Left renal pelvis (tissue), 4 donors: ENCODE results near the gene GPANK1. TPM values are rescaled to one million over a fixed set of nuclear protein-coding genes. Genes with fewer than 3 reads are reported as not detected.

Experiments
- DNase-seq, 4 donors: peaks; one replicate each; pipeline ENCODE4 v3.0.0-alpha.2; 2013; ENCODE audit warnings: low read depth in 4 of 4, low spot score in 3 of 4
- polyA plus RNA-seq, 4 donors: library from polyadenylated mRNA; unstranded; fragments of 120-200 nt; gene quantifications; one replicate each; pipeline ENCODE4 v1.2.1, GENCODE V29; 2013; ENCODE audit not compliant: insufficient read length in 4 of 4

GPANK1 gene
- polyA plus RNA-seq, 4 donors, result 16.8 to 28.9 (median 24.9) TPM

DNA sequence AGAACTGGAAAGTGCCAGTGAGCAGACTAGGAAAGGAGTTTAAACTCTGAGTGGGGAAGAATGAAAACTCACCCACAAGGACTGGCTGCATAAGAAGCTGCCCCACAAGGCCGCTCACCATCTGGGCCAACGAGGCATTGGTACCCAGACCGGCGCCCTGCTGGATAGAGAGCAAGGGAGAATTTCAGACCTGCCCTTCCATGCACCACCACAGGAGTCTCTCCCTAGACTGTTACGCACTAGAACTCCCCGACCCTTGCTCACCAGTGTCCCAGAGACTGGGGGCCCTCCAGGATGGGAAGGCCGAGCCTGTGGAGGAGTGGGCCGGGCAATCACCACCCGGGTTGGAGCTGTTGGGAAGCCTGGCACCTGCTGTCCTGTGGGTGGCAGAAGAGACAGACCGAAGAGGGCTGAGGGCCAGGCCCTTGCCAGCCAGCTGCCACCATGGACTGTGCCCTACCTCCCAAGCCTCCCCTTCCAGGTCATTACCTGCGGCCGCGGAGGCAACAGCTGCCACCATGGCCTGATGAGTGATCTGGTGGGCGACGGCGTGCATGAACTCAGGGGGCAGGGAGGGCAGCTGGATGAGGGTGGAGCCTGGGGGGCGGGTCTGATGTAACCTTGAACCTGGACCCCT lies 20.9 kb downstream of the GPANK1 start:
- no peak for DNase-seq

DNA sequence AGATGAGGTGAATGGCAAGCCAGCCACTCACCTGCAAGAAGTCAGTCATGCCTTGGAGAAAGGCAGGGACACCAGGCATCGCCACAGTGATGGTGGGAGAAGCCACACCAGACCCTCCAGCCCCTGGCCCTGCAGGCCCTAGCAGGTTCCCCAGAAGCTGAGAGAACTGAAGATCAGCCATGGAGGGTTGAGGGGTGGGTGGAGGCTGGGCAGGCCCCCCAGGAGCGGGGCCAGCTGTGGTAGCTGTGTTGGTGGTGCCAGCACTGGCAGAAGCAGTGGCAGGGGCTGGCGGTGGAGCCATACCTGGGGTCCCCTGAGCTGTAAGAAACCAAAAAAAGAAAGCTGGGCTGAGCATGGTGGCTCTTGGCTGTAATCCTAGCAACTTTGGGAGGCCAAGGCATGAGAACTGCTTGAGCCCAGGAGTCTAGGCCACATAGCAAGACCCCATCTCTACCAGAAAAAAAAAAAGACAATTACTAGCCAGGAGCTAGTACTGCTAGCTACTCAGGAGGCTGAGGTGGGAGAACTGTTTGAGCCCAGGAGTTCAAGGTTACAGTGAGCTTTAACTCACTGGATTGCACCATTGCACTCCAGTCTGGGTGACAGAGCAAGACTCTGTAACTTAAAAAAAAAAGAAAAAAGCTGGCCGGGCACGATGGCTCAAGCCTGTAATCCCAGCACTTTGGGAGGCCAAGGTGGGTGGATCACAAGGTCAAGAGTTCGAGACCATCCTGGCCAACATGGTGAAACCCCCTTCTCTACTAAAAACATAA lies 21.8 kb downstream of the GPANK1 start:
- DNase-seq, result no peak

DNA sequence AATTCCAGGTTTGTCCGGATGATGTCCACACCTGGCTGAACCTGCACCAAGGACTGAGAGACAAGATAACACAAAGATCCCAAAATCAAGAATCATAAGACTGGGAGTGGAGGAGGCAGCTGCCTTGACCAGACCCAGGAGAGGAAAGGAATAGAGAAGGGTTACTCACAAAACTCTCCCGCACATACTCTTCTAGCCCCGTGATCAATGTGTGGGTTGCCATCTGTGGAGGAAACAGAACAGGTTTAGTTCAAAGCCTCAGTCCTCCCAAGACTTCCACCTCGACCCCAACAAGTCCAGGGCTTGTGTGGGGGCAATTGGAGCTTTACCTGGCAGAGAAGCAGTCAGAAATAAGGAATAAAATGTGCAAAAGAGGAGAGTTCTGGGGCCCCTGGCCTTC lies 23.4 kb downstream of the GPANK1 start:
- no peak for DNase-seq

DNA sequence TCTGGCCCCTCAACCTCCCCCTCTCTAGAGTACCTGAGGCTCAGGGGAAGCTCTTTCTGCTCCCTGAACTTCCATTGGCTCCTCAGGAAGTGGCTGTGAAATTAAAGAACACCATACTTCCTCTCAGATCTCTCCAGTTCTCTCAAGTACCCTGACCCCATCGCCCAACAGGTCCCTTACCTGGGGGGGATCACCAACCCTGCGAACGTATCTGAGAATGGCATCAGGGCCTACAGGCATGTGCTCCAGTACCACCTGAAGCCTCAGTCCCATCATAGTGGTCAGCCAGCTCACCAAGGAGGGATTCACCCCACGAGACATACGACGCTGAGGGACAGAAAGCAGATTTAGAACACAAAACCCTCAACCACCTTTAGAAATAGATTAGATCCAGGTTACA lies 24.2 kb downstream of the GPANK1 start:
- no peak for DNase-seq

DNA sequence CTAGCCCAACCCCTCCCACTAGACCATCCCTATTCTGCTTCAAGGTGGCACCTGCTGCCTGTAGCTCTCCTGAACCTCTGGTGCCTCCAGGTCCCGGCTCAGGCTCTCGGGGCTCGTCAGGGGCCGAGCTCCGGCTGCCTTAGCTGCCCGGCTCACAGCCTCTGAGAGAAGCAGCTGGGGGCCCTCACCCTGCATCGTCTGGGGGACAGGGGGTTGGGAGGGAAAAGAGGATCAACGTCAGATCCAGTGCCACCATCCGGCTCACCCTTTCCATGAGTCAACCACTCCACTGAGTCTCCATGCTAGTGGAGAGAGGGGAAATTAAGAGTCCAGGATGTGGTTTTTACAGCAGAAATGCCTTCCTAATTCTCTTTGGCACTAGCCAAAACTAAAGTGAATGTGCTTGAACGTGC lies 25.3 kb downstream of the GPANK1 start:
- DNase-seq, result no peak

DNA sequence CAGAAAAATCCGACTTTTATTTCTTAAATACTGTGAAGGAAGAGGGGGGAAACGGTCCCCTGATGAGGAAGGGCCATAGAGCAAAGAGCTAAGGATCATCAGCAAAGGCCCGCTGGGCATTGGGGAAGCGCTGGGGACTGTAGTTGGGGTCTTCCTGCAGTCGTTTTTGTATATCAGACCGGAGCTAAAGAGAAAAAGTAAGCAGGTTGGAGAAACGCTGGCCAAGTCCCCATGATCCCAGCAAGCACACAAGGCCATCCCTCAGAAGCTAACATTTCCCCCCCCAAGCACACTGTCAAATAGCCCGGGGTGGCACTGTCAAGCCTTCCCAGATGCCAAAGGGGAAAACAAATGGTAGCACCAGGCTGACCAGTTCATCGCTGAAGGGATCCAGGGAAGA lies 25.8 kb downstream of the GPANK1 start:
- DNase-seq, result no peak

DNA sequence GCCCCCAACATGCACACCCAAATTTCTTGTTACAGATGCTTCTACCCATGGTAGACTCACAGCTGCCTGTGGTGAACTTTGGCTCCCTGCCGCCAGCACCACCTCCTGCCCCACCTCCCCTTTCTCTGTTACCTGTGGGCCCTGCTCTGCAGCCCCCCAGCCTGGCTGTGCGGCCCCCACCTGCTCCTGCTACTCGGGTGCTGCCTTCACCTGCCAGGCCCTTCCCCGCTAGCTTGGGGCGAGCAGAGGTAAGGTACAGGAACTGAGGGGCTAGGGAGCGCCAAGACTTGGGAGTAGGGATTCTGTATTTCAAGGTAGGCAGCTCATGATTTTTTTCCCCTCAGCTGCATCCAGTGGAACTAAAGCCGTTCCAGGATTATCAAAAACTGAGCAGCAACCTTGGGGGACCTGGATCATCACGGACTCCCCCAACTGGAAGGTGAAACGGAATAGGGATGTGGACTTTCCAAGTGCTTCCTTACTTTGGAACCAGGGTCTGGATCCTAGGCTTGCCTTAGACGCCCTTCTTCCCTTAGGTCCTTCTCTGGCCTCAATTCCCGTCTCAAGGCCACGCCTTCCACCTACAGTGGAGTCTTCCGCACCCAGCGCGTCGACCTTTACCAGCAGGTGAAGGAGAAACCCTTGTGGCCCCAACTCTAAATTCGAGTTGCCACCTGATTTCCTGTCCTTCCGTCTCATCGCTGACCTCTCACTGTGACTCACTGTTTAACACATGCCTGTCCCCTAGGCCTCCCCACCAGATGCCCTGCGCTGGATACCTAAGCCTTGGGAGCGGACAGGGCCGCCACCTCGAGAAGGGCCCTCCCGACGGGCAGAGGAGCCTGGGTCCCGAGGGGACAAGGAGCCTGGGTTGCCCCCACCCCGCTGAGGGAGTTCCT lies 27.9 kb downstream of the GPANK1 start:
- DNase-seq, result no peak

DNA sequence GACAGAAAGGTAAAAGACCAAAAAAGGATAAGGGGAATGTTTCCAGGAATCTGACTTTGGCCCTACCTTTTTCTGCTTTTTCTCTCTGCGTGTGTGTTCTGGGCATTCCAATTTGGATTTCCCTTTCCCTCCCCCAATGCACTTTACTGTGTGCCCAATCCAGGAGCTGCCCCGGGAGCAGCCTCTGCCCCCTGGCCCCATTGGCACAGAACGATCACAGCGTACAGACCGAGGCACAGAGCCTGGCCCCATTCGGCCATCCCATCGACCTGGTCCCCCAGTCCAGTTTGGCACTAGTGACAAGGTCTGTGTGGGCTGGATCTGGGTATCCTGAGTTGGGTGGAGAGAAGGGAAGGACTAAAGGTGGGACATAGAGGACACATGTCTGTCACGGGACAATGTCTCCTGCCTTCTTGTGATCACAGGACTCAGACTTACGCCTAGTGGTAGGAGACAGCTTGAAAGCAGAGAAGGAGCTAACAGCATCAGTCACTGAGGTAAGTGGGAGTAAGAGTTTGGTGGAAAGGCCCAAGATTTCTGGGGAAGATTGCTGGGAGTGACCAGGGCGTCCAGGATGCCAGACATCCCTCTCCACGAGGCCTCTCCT lies 29.7 kb downstream of the GPANK1 start:
- DNase-seq, result no peak

DNA sequence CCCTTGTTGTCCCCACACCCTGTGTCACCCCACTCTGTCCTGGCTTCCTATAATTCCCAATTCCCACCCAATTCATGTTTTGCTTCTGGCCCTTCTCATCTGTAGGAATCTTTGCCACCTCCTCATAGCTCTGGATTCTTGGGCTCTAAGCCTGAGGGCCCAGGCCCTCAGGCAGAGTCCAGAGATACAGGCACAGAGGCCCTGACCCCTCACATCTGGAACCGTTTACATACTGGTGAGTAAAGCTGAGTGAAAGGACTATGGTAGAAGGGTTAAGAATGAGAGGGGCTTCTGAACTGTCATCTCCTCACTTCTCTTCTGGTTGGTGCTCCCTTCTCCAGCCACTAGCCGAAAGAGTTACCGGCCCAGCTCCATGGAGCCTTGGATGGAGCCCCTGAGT lies 30.7 kb downstream of the GPANK1 start:
- no peak for DNase-seq

DNA sequence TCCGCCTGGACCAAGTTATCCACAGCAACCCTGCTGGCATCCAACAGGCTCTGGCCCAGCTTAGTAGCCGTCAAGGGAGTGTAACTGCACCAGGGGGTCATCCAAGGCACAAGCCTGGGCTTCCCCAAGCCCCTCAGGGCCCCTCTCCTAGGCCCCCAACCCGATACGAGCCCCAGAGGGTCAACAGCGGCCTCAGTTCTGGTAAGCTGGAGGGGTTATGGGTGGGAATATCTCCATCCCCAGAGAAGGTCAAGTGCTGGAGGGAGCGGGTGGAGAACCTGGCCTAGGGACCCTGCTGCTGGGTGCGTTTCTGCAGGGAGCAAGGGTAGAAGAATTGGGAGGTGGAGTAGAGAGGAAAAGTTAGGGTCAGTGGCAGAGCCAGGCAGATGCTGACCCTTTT lies 31.4 kb downstream of the GPANK1 start:
- no peak for DNase-seq

DNA sequence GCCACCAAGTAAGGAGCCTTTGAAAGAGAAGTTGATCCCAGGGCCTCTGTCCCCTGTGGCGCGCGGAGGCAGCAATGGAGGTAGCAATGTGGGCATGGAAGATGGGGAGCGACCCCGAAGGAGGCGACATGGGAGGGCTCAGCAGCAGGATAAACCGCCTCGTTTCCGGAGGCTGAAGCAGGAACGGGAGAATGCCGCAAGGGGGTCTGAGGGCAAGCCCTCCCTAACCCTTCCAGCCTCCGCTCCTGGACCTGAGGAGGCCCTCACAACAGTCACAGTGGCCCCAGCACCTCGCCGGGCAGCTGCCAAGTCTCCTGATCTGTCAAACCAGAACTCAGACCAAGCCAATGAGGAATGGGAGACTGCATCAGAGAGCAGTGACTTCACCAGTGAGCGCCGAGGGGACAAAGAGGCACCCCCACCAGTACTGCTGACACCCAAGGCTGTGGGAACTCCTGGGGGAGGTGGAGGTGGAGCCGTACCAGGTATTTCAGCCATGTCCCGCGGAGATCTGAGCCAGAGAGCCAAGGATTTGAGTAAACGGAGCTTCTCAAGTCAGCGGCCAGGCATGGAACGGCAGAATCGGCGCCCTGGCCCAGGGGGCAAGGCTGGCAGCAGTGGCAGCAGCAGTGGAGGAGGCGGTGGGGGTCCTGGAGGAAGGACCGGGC lies 32.4 kb downstream of the GPANK1 start:
- no peak for DNase-seq

DNA sequence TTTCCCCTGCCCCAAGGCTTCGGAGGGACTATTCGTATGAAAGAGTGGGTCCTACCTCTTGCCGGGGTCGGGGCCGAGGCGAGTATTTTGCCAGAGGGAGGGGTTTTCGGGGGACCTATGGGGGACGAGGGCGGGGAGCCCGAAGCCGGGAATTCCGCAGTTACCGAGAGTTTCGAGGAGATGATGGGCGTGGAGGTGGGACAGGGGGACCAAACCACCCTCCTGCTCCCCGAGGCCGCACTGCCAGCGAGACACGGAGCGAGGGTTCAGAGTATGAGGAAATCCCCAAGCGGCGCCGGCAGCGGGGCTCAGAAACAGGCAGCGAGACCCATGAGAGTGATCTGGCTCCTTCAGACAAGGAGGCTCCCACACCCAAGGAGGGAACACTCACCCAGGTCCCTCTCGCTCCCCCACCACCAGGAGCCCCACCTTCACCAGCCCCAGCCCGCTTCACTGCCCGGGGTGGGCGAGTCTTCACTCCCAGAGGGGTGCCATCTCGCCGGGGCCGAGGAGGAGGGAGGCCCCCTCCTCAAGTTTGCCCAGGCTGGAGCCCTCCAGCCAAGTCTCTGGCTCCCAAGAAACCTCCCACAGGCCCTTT lies 33.0 kb downstream of the GPANK1 start:
- DNase-seq, result no peak

DNA sequence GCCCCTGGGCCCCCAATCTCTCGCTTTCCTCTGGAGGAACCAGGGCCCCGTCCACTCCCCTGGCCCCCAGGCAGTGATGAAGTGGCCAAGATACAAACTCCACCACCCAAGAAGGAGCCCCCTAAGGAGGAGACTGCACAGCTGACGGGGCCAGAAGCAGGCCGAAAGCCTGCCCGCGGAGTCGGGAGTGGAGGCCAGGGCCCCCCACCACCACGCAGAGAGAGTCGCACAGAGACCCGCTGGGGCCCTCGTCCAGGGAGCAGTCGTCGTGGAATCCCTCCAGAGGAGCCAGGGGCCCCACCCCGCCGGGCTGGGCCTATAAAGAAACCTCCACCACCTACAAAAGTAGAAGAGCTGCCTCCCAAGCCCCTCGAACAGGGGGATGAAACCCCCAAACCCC lies 33.6 kb downstream of the GPANK1 start:
- no peak for DNase-seq

DNA sequence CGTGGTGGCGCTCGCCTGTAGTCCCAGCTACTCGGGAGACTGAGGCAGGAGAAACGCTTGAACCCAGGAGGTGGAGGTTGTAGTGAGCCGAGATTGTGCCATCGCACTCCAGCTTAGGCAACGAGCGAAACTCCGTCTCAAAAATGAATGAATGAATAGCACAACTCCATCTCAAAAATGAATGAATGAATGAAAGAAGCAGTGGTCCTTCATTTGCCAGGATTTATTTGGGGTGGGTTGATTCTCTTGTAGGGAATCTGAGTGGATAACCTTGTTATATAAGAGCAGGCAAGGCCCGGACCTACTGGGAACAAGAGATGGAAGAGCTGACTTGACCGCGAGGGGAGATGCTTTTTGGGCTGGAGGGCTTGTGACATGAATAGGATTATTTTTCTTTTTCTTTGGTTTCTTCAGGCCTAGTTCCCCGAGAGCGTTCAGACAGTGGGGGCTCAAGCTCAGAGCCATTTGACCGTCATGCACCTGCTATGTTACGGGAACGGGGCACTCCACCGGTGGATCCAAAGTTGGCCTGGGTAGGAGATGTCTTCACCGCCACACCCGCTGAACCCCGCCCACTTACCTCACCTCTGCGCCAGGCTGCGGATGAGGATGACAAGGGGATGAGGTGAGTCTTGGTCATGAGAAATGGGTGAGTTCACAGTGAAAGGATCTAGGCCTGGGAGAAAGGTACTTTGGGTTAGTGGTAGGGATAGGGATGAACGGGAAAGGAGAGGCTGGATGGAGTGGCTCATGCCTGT lies 34.4 kb downstream of the GPANK1 start:
- DNase-seq, result no peak

DNA sequence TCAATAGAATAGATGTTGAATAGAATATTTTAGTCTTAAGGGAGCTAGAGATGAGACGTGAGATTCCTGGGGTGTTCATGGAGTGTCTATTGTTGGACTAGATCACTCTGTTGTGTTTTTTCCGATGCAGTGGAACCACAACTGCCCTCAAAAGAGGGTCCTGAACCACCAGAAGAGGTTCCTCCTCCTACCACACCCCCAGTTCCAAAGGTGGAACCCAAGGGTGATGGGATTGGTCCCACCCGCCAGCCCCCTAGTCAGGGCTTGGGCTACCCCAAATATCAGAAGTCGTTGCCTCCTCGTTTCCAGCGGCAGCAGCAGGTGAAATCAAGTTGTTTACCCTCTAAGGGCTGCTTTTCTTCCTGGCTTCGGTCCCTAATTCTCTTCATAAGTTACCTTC lies 35.8 kb downstream of the GPANK1 start:
- no peak for DNase-seq

DNA sequence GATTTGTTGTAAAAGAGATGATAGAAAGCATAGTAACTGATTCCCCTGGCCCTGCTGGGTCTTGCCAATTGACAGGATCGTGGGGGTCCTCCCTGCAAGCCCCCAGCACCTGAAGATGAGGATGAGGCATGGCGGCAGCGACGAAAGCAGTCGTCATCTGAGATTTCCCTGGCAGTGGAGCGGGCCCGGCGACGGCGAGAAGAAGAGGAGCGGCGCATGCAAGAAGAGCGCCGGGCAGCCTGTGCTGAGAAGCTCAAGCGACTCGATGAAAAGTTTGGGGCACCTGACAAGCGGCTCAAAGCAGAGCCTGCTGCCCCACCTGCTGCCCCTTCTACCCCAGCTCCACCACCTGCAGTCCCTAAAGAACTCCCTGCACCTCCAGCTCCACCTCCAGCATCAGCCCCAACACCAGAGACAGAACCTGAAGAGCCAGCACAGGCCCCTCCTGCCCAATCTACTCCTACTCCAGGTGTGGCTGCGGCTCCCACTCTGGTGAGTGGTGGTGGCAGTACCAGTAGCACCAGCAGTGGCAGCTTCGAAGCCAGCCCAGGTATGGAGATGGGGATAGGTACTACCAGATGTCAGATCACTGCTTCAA lies 37.0 kb downstream of the GPANK1 start:
- no peak for DNase-seq

DNA sequence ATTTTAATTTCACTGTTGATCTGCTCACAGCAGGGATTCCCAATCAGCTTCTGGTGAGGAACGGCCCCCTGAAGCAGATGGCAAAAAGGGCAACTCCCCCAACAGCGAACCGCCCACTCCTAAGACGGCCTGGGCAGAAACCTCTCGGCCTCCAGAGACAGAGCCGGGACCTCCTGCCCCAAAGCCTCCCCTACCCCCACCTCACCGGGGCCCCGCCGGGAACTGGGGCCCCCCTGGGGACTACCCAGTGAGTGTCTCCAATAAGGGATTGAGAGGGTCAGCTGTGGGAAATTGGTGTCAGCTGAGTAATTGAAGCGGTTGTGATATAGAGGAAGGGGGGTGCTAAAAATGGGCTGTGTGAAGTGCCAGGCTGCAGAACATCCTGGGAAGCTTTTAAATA lies 37.8 kb downstream of the GPANK1 start:
- DNase-seq, result no peak

DNA sequence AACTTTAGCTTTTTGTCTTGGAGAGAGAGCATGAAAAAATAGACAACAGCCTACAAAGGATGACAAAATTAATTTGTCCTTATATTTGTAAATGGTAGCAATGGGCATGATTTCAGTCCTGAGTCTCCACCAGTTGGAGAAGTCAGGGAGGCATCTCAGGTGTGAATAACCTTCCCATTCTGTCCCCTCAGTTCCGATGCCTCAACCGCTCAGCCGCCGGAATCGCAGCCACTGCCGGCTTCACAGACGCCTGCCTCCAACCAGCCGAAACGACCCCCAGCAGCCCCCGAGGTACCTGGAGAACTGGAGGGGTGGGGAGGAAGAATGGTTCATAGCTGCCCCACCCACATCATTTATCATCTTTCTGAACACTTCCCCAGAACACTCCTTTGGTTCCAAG lies 40.7 kb downstream of the GPANK1 start:
- no peak for DNase-seq

DNA sequence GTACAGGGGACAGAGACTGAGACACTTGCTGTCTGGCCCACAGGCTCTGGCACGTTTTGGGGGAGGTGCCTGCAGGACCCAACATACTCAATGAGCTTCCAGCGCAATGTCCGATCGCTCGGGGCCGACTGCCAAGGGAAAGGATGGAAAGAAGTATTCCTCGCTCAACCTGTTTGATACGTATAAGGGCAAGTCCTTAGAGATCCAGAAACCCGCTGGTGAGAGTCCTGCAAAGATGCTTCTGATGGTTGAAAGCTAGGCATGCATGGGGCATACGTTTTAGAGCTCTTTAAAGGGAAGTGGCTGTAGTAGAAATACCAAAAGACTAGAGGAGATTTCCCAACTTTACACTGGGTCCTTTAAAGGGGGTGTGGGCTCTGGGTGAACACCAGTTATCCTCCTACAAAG lies 42.1 kb downstream of the GPANK1 start:
- DNase-seq, result no peak
